Natural killer cell (primary cell): Measurements from ENCODE around the gene RAI1. TPM values are rescaled to one million over a fixed set of nuclear protein-coding genes. Genes with fewer than 3 reads are reported as not detected.
A peak's percentile ranks its signal among the peaks of the same experiment; 100 is the strongest.

Experiments
- ATAC-seq, 3 donors: fragments of 150-1000 bp in 2 of 3; fragments of 200-7000 bp in 1 of 3; cut with Tn5 transposase; 1 replicate in 1 of 3; 2 replicates in 2 of 3; pipeline ENCODE4 v1.10.0; 2021; ENCODE audit warnings: mild to moderate bottlenecking in 2 of 3, moderate library complexity in 2 of 3
- DNase-seq, 2 donors: peaks; one replicate each; pipeline versions ENCODE4 v3.0.0 to v3.0.0-alpha.2; 2013 to 2021; ENCODE audit warnings: mixed read lengths in 1 of 2
- H3K27ac ChIP-seq: one replicate; pipeline ENCODE4 v1.5.1; 2013; ENCODE audit warnings: mild to moderate bottlenecking, low read length
- H3K27me3 ChIP-seq: one replicate; pipeline ENCODE4 v1.6.1; 2013; ENCODE audit warnings: low read length; ENCODE audit not compliant: control insufficient read depth, insufficient read depth
- H3K36me3 ChIP-seq: one replicate; pipeline ENCODE4 v1.6.1; 2013; ENCODE audit warnings: low read length; ENCODE audit not compliant: control insufficient read depth, insufficient read depth
- H3K4me1 ChIP-seq: one replicate; pipeline ENCODE4 v1.6.1; 2013; ENCODE audit warnings: low read length; ENCODE audit not compliant: control insufficient read depth, insufficient read depth
- H3K4me3 ChIP-seq: one replicate; pipeline ENCODE4 v1.5.1; 2013; ENCODE audit warnings: low read length
- H3K9me3 ChIP-seq: one replicate; pipeline ENCODE4 v1.6.1; 2013; ENCODE audit warnings: low read length; ENCODE audit not compliant: control insufficient read depth, insufficient read depth
- H3K27ac Mint-ChIP-seq, 2 donors: one replicate each; pipeline ENCODE4 v1.8.0; 2022; ENCODE audit warnings: mild to moderate bottlenecking in 2 of 2, mixed read lengths in 2 of 2, moderate library complexity in 1 of 2
- H3K27me3 Mint-ChIP-seq, 2 donors: one replicate each; pipeline ENCODE4 v1.8.0; 2022; ENCODE audit warnings: low read depth in 2 of 2, mixed read lengths in 2 of 2
- H3K36me3 Mint-ChIP-seq: one replicate; pipeline ENCODE4 v1.8.0; 2022; ENCODE audit warnings: mixed read lengths
- H3K4me1 Mint-ChIP-seq, 2 donors: one replicate each; pipeline ENCODE4 v1.8.0; 2022; ENCODE audit warnings: mixed read lengths in 2 of 2
- H3K4me3 Mint-ChIP-seq: one replicate; pipeline ENCODE4 v1.8.0; 2022; ENCODE audit warnings: mild to moderate bottlenecking, moderate library complexity, mixed read lengths
- H3K9me3 Mint-ChIP-seq, 2 donors: one replicate each; pipeline ENCODE4 v1.8.0; 2022; ENCODE audit warnings: mixed read lengths in 2 of 2
- WGBS: methylation state at CpG from one replicate; pipeline ENCODE4 v1.1.7; 2013; ENCODE audit warnings: missing lambda C conversion rate; ENCODE audit not compliant: insufficient coverage; 5-methylcytosine and 5-hydroxymethylcytosine counted together
- intact Hi-C: fragments of 100-400 bp; cut with micrococcal nuclease; formaldehyde crosslinking; loops from one replicate; pipeline ENCODE4 v1.14.2; 2022
- total RNA-seq, 4 donors: library from RNA; stranded (reverse); fragments of 120-200 nt in 1 of 4; gene quantifications; one replicate each; pipeline versions ENCODE4 v1.2.3 to v1.2.4, GENCODE V29; 2013 to 2022
- TF ChIP-seq, protein P1 (sequence below): fragments of 200-600 bp; IDR thresholded peaks from one replicate; pipeline ENCODE4 v1.8.0; 2022; ENCODE audit warnings: antibody characterized with exemption

RAI1 gene
- total RNA-seq, 3 donors from 2014 or later (not counting 1 experiment from before 2014, with no cell fraction given) = 39.8 to 55.0 (median 49.4) TPM

GRCh38 chr17:17709815-17710321, 28.6 kb downstream of the RAI1 start:
- Mint-ChIP-seq H3K27ac (peak overlapping the region in 1 of 2 donors; percentile 22), H3K36me3 (no peaks in the 10 kb centered on the region), H3K27me3 (no peaks in the 10 kb centered on the region), H3K4me1 (peaks cover 19 to 34% of the 10 kb centered on the region in 2 donors), H3K4me3 (no peak overlapping the region), H3K9me3 (no peaks in the 10 kb centered on the region)
- H3K4me3 ChIP-seq = no peak overlapping the region
- no peak for DNase-seq
- H3K9me3 ChIP-seq = no peaks in the 10 kb centered on the region
- H3K36me3 ChIP-seq = no peaks in the 10 kb centered on the region
- H3K4me1 ChIP-seq = peaks cover 48% of the 10 kb centered on the region
- TF ChIP-seq, protein P1, sequence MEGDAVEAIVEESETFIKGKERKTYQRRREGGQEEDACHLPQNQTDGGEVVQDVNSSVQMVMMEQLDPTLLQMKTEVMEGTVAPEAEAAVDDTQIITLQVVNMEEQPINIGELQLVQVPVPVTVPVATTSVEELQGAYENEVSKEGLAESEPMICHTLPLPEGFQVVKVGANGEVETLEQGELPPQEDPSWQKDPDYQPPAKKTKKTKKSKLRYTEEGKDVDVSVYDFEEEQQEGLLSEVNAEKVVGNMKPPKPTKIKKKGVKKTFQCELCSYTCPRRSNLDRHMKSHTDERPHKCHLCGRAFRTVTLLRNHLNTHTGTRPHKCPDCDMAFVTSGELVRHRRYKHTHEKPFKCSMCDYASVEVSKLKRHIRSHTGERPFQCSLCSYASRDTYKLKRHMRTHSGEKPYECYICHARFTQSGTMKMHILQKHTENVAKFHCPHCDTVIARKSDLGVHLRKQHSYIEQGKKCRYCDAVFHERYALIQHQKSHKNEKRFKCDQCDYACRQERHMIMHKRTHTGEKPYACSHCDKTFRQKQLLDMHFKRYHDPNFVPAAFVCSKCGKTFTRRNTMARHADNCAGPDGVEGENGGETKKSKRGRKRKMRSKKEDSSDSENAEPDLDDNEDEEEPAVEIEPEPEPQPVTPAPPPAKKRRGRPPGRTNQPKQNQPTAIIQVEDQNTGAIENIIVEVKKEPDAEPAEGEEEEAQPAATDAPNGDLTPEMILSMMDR = no peak
- H3K27ac ChIP-seq = no peak overlapping the region
- WGBS = 90% methylated on average over 15 of the region's 15 CpGs
- no peaks in the 10 kb centered on the region for H3K27me3 ChIP-seq
- no peak for ATAC-seq
- intact Hi-C loops = loop anchor here (5.0 kb wide), 1 partner anchor 42 kb away; no protein-coding TSS in a partner anchor

GRCh38 chr17:17710355-17710727, 29.1 kb downstream of the RAI1 start:
- TF ChIP-seq, protein P1 = no peak
- Histone ChIP-seq H3K4me3 (no peak overlapping the region), H3K27me3 (no peaks in the 10 kb centered on the region), H3K27ac (no peak overlapping the region), H3K36me3 (no peaks in the 10 kb centered on the region), H3K9me3 (no peaks in the 10 kb centered on the region), H3K4me1 (peaks cover 52% of the 10 kb centered on the region)
- Mint-ChIP-seq H3K9me3 (no peaks in the 10 kb centered on the region), H3K27ac (peak overlapping the region in 1 of 2 donors; percentile 42), H3K4me3 (no peak overlapping the region), H3K4me1 (peaks cover 19 to 34% of the 10 kb centered on the region in 2 donors), H3K27me3 (no peaks in the 10 kb centered on the region), H3K36me3 (no peaks in the 10 kb centered on the region)
- intact Hi-C loops = loop anchor here (5.0 kb wide), 1 partner anchor 42 kb away; no protein-coding TSS in a partner anchor
- DNase-seq = no peak
- ATAC-seq = no peak
- WGBS = 94% methylated on average over 4 of the region's 4 CpGs

DNA sequence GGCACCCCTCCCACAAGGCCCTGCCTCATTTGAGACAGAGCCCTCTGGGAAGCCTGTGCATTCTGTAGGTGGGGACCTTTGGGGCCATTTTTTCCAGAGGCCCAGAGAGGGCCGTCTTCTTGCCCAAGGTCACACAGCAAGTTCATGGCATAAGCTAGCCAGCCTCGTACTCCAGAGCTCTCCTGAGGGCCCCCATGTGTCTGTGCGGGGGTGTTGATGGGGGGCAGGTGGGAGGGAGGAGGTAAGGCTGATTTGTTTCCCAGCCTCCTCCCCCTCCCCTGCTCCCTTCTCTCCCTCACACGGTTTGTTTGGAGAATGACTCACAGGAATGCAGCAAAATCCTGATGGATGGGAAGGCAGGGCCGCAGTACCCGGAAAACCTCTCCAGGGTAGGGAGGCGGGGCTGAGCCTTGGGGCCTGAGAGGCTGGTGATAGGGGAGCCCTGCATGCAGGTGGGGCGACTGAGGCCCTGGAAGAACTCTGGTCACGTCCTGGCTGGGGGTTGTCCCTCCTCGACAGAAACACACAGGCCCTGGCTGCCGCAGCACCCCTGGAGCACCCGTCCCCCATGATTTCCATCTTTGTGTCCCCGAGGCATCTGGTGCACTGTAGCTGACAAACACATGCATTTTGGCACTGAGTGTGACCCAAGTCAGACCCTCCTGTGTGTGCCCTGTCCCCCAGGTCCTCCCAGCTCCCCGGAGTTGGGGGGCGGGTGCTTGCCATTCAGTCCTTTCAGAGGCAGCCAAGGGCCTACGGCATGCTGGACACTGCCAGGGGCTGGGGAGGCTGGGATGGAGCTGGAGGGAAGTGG, 29.7 kb downstream of the RAI1 start:
- no peaks in the 10 kb centered on the region for H3K27me3 ChIP-seq
- no peak overlapping the region for H3K4me3 ChIP-seq
- TF ChIP-seq, protein P1 = no peak
- Mint-ChIP-seq H3K27me3 (no peaks in the 10 kb centered on the region), H3K4me3 (no peak overlapping the region), H3K27ac (peak overlapping the region; percentile 18 to 42), H3K36me3 (no peaks in the 10 kb centered on the region), H3K4me1 (peaks cover 24 to 40% of the 10 kb centered on the region in 2 donors), H3K9me3 (no peaks in the 10 kb centered on the region)
- DNase-seq (no peak), ATAC-seq (no peak)
- no peaks in the 10 kb centered on the region for H3K36me3 ChIP-seq
- H3K4me1 ChIP-seq = peaks cover 53% of the 10 kb centered on the region
- 96% methylated on average over 13 of the region's 16 CpGs for WGBS
- intact Hi-C loops = loop anchor here (5.0 kb wide), 1 partner anchor 41 kb away; no protein-coding TSS in a partner anchor
- H3K9me3 ChIP-seq = no peaks in the 10 kb centered on the region
- peak overlapping the region; percentile 76 for H3K27ac ChIP-seq
